ENCODE results near the gene JSRP1. TPM values are rescaled to one million over a fixed set of nuclear protein-coding genes. Genes with fewer than 3 reads are reported as not detected.

JSRP1 gene
- total RNA-seq, 2 donors from 2014 or later: 0.64 to 1.3 TPM

- no peak overlapping the region for H3K9ac ChIP-seq (ENCODE audit: low read depth in 2 of 2, low read length in 2 of 2)
- H3K36me3 ChIP-seq: no peaks in the 10 kb centered on the region
- TF ChIP-seq CTCF (IDR thresholded peaks at IDR 0.05): no peak
- DNase-seq: no peak
- H3K27ac ChIP-seq: no peak overlapping the region
- peaks cover 6% of the 10 kb centered on the region for H3K4me1 ChIP-seq
- no peaks in the 10 kb centered on the region for H3K9me3 ChIP-seq
- intact Hi-C loops (cut with DNase I): no loop called here
- H3K27me3 ChIP-seq: peaks cover 12% of the 10 kb centered on the region
- no peak overlapping the region for H3K4me3 ChIP-seq
Measured at GRCh38 chr19:2280633-2281264, 24.5 kb upstream of the JSRP1 start.

- DNase-seq: peak; percentile 67
- no peaks in the 10 kb centered on the region for H3K36me3 ChIP-seq
- H3K9me3 ChIP-seq: no peaks in the 10 kb centered on the region
- intact Hi-C loops (cut with DNase I): loop anchor here (5.0 kb wide), 1 partner anchor 39 kb away; no protein-coding TSS in a partner anchor
- no peak overlapping the region for H3K27ac ChIP-seq
- H3K4me3 ChIP-seq: no peak overlapping the region
- H3K4me1 ChIP-seq: peaks cover 21% of the 10 kb centered on the region
- peaks cover 12% of the 10 kb centered on the region for H3K27me3 ChIP-seq
- no peak for TF ChIP-seq CTCF (IDR thresholded peaks at IDR 0.05)
- H3K9ac ChIP-seq (ENCODE audit: low read depth in 2 of 2, low read length in 2 of 2): no peak overlapping the region
Measured at GRCh38 chr19:2278459-2279158, 22.4 kb upstream of the JSRP1 start.

- TF ChIP-seq CTCF (IDR thresholded peaks at IDR 0.05): no peak
- peaks cover 32% of the 10 kb centered on the region for H3K4me1 ChIP-seq
- H3K4me3 ChIP-seq: no peak overlapping the region
- intact Hi-C loops (cut with DNase I): loop anchor here (5.0 kb wide), 1 partner anchor 40 kb away; no protein-coding TSS in a partner anchor
- H3K9ac ChIP-seq (ENCODE audit: low read depth in 2 of 2, low read length in 2 of 2): no peak overlapping the region
- no peak for DNase-seq
- H3K27ac ChIP-seq: no peak overlapping the region
- H3K9me3 ChIP-seq: no peaks in the 10 kb centered on the region
- peaks cover 4% of the 10 kb centered on the region for H3K27me3 ChIP-seq
- H3K36me3 ChIP-seq: no peaks in the 10 kb centered on the region
Measured at GRCh38 chr19:2277138-2277537, 20.9 kb upstream of the JSRP1 start.

GRCh38 chr19:2276429-2276986 lies 20.3 kb upstream of the JSRP1 start:
- no peaks in the 10 kb centered on the region for H3K27me3 ChIP-seq
- no peak overlapping the region for H3K4me3 ChIP-seq
- no peaks in the 10 kb centered on the region for H3K9me3 ChIP-seq
- H3K4me1 ChIP-seq: peaks cover 39% of the 10 kb centered on the region
- intact Hi-C loops (cut with DNase I): loop anchor here (5.0 kb wide), 1 partner anchor 41 kb away; no protein-coding TSS in a partner anchor
- no peak for DNase-seq
- H3K9ac ChIP-seq (ENCODE audit: low read depth in 2 of 2, low read length in 2 of 2): peak overlapping the region; percentile 19 to 24
- H3K27ac ChIP-seq: no peak overlapping the region
- H3K36me3 ChIP-seq: no peaks in the 10 kb centered on the region
- TF ChIP-seq CTCF (IDR thresholded peaks at IDR 0.05): no peak

- Histone ChIP-seq H3K27me3 (no peaks in the 10 kb centered on the region), H3K36me3 (no peaks in the 10 kb centered on the region), H3K4me3 (no peak overlapping the region), H3K27ac (peak overlapping the region; percentile 50), H3K4me1 (peaks cover 40% of the 10 kb centered on the region), H3K9me3 (no peaks in the 10 kb centered on the region), H3K9ac (ENCODE audit: low read depth in 2 of 2, low read length in 2 of 2) (peak overlapping the region; percentile 35 to 68)
- intact Hi-C loops (cut with DNase I): loop anchor here (2.0 to 5.0 kb wide), 2 partner anchors 41 to 115 kb away; no protein-coding TSS in a partner anchor
- peak; percentile 53 for DNase-seq
- TF ChIP-seq CTCF (IDR thresholded peaks at IDR 0.05): no peak
Measured at GRCh38 chr19:2275588-2276428, 19.6 kb upstream of the JSRP1 start.

All from colonic mucosa (tissue), 4 donors.